AML-193 (cell line): ENCODE results near the gene C2orf72.

Experiments
- DNase-seq, 2 experiments: peaks; one replicate each; lab custom pipeline; 2025; lab: John Stamatoyannopoulos, UW

The C2orf72 gene

GRCh38 chr2:231069379-231070054, 32.2 kb downstream of the C2orf72 start:
- DNase-seq: no peak

GRCh38 chr2:231084565-231084964, 47.2 kb downstream of the C2orf72 start:
- no peak for DNase-seq

GRCh38 chr2:231088754-231089153, 51.4 kb downstream of the C2orf72 start:
- DNase-seq: no peak

- DNase-seq: no peak
These were observed 56.6 kb downstream of the C2orf72 start for GRCh38 chr2:231093933-231094332.

- DNase-seq: no peak
These were observed 57.5 kb downstream of the C2orf72 start for GRCh38 chr2:231094736-231095346.
